EH (cell line): Measurements from ENCODE around the gene MRPS18B.
"Not testable (repeated sequence)": the region's sequence is repeated elsewhere in the genome, so short reads cannot be mapped to it uniquely, and the experiment has no call there.

Source experiments
- DNase-seq: peaks from one replicate; pipeline ENCODE4 v3.0.0-alpha.2; 2015; ENCODE audit warnings: low read depth

MRPS18B gene

GRCh38 chr6:30643656-30644055, 26.0 kb downstream of the MRPS18B start:
- no peak for DNase-seq

- no peak for DNase-seq
Measured at GRCh38 chr6:30644769-30645168, 27.1 kb downstream of the MRPS18B start.

- DNase-seq: no peak
Measured at GRCh38 chr6:30645989-30646388, 28.3 kb downstream of the MRPS18B start.

- peak; percentile 94 for DNase-seq
Measured at GRCh38 chr6:30646450-30647241, 29.0 kb downstream of the MRPS18B start, which contains the start of gene C6orf136. TSS of gene C6orf136 (plus strand) at chr6:30647133. CDS start at chr6:30647232, 99 bp downstream.

- DNase-seq: peak; percentile 70
Measured at GRCh38 chr6:30647242-30648116, 29.8 kb downstream of the MRPS18B start.

GRCh38 chr6:30651143-30651542, 33.5 kb downstream of the MRPS18B start:
- DNase-seq: no peak

- DNase-seq: no peak
Measured at GRCh38 chr6:30654798-30655742, 37.4 kb downstream of the MRPS18B start.

GRCh38 chr6:30655743-30656094, 38.1 kb downstream of the MRPS18B start:
- DNase-seq: peak; percentile 11

- DNase-seq: no peak
Measured at GRCh38 chr6:30656513-30656912, 38.9 kb downstream of the MRPS18B start.

GRCh38 chr6:30657454-30657853, 39.8 kb downstream of the MRPS18B start:
- no peak for DNase-seq

- DNase-seq: not testable (repeated sequence)
Measured at GRCh38 chr6:30657922-30658321, 40.3 kb downstream of the MRPS18B start.

GRCh38 chr6:30664994-30665767, 47.5 kb downstream of the MRPS18B start:
- no peak for DNase-seq

- DNase-seq: not testable (repeated sequence)
Measured at GRCh38 chr6:30666300-30666699, 48.7 kb downstream of the MRPS18B start.

GRCh38 chr6:30670760-30671527, 53.3 kb downstream of the MRPS18B start:
- DNase-seq: no peak

GRCh38 chr6:30672445-30673253, 55.0 kb downstream of the MRPS18B start, which contains the start of gene DHX16:
TSS of gene DHX16 (minus strand) at chr6:30673006. CDS start at chr6:30672841, 165 bp downstream.
- DNase-seq: peak; percentile 97
